ENCODE measurements around the gene SKIC2.

DNA sequence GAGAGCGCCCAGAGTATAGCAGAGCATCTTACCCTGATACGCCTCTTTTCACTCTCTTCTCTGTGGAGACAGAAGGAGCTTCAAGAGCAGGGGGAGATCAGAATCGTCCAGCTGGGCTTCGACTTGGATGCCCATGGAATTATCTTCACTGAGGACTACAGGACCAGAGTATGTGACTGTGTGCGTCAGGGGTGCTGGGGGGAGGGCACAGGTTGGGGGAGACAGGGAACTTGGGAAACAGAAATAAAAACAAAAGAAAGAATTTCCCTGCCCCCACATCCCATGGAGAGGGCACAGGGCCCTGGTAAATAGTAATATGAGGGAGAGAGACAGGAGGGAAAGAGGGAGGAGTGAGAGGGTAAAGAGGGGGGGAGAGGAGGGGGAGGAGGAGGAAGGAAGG lies 19.9 kb downstream of the SKIC2 start:
- TF ChIP-seq, protein P1, sequence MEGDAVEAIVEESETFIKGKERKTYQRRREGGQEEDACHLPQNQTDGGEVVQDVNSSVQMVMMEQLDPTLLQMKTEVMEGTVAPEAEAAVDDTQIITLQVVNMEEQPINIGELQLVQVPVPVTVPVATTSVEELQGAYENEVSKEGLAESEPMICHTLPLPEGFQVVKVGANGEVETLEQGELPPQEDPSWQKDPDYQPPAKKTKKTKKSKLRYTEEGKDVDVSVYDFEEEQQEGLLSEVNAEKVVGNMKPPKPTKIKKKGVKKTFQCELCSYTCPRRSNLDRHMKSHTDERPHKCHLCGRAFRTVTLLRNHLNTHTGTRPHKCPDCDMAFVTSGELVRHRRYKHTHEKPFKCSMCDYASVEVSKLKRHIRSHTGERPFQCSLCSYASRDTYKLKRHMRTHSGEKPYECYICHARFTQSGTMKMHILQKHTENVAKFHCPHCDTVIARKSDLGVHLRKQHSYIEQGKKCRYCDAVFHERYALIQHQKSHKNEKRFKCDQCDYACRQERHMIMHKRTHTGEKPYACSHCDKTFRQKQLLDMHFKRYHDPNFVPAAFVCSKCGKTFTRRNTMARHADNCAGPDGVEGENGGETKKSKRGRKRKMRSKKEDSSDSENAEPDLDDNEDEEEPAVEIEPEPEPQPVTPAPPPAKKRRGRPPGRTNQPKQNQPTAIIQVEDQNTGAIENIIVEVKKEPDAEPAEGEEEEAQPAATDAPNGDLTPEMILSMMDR (IDR thresholded peaks at IDR 0.05): no peak
- TF ChIP-seq EZH2 (IDR thresholded peaks at IDR 0.05): no peak
